Measurements from ENCODE around the gene CNN3. TPM values are rescaled to one million over a fixed set of nuclear protein-coding genes. Genes with fewer than 3 reads are reported as not detected.
A peak's percentile ranks its signal among the peaks of the same experiment; 100 is the strongest.

Gene CNN3
- total and polyA plus RNA-seq, 2 donors (not counting 3 experiments of a cell fraction or from before 2014, with no cell fraction given): 174 to 392 TPM

DNA sequence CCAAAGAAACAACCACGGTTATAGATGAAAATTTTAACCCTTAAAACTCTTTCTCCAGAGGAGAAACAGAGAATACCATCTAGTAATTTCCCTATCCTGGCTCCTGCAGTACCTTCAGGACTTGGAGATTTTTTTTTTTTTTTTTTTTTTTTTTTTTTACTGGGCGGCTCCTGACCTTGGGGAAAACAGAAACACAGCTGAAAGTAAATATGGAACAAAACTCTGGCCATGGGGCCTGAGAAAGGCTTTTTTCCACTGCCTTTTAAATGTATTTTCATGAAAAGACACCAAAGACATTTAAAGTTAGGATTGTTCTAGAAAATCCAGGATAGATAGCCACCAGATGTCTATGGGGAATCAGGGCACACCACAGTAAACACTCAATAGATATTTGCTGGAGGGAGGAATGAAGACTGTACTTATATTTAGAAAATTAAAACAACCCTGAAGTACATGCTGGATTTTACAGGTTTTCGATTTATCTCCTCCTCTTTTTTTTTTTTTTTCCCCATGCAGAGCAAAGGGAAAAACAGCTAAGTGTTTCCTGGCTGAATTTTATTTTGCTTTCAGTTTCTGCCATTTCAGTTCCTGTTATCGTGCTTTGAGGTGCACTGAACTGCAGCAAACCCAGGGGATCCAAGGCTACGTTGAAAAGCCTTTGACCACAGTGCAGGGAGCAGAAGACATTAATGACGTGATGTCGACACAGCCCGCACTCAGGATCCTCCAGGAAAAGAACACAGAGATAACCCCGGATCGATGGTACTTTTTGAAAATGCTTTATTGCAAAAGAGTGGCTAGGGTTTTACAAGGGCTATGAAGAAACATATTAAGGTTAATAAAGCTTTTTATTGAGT lies 35.7 kb upstream of the CNN3 start:
- ChIA-PET POLR2A (interaction anchor here (0.7 kb wide), 1 partner anchor 27 kb away, joined by 3 read pairs; no protein-coding TSS in a partner anchor), CTCF (interaction anchor here (0.6 to 2.4 kb wide), 6 partner anchors 15 to 108 kb away, joined by 3 to 19 read pairs (median 3); no protein-coding TSS in a partner anchor)
- H3K9me1 ChIP-seq (replicated peaks; ENCODE audit: control insufficient read depth, extremely low read depth, insufficient read depth, low read length): no peaks in the 10 kb centered on the region
- H3K9ac ChIP-seq (replicated peaks; ENCODE audit: extremely low read depth, insufficient read depth, low read length): peak overlapping the region; percentile 83
- intact Hi-C loops (cut with micrococcal nuclease): no loop called here
- peak overlapping the region; percentile 99 for H2AFZ ChIP-seq (ENCODE audit: low read depth, low read length)
- no peaks in the 10 kb centered on the region for H3K27me3 ChIP-seq (ENCODE audit: control insufficient read depth in 2 of 2, insufficient read depth in 2 of 2, low read length in 2 of 2)
- H3K4me2 ChIP-seq (ENCODE audit: insufficient read depth, low read length): peak overlapping the region; percentile 95
- H3K9me3 ChIP-seq (replicated peaks; ENCODE audit: control insufficient read depth, insufficient read depth, low read length): no peaks in the 10 kb centered on the region
- H3K4me3 ChIP-seq (replicated peaks in 1 of 3; ENCODE audit: insufficient read depth in 1 of 3, low read depth in 1 of 3, low read length in 3 of 3): peak overlapping the region; percentile 22 to 68 (median 25)
- H3K36me3 ChIP-seq (ENCODE audit: control insufficient read depth in 2 of 2, extremely low read depth in 1 of 2, insufficient read depth in 2 of 2, low read length in 2 of 2): no peaks in the 10 kb centered on the region
- H3K79me2 ChIP-seq (ENCODE audit: control insufficient read depth, insufficient read depth, low read length): no peaks in the 10 kb centered on the region
- no peaks in the 10 kb centered on the region for H4K20me1 ChIP-seq (replicated peaks; ENCODE audit: control insufficient read depth, extremely low read depth, insufficient read depth, low read length)
- DNase-seq (ENCODE audit: low read depth, low spot score) (peak; percentile 75), FAIRE-seq (no peak)
- H3K4me1 ChIP-seq (ENCODE audit: control insufficient read depth, extremely low read depth, insufficient read depth, low read length): peaks cover 23% of the 10 kb centered on the region
- dilution Hi-C loops (cut with MboI; ENCODE audit: extremely low pct_ligation_motif_present, low sequenced_read_pairs): no loop called here
- H3K27ac ChIP-seq (ENCODE audit: insufficient read depth, low read depth, low read length): peak overlapping the region; percentile 48
- no TSS peak for BruUV-seq (replicated peaks)
- TF ChIP-seq POLR2AphosphoS5 (IDR thresholded peaks at IDR 0.05; ENCODE audit: insufficient read depth, low read depth, low read length): no peak
- TF ChIP-seq GATA2 (IDR thresholded peaks at IDR 0.05; ENCODE audit: insufficient read depth, insufficient read length, low read depth, low read length): no peak
- TF ChIP-seq CTCF (IDR thresholded peaks at IDR 0.05; ENCODE audit: extremely low read depth in 1 of 2, insufficient read depth in 1 of 2, low read depth in 1 of 2, low read length in 2 of 2): no peak
- no peak for TF ChIP-seq FOS (IDR thresholded peaks at IDR 0.05; ENCODE audit: borderline replicate concordance, insufficient read depth, low read length)
- TF ChIP-seq EZH2 (IDR thresholded peaks at IDR 0.05; ENCODE audit: borderline replicate concordance, low read depth, low read length, severe bottlenecking): no peak
- no peak for TF ChIP-seq MYC (IDR thresholded peaks at IDR 0.05; ENCODE audit: low read depth, low read length)
- TF ChIP-seq MAX (IDR thresholded peaks at IDR 0.05; ENCODE audit: insufficient read depth, insufficient read length): no peak

Measured in endothelial cell of umbilical vein (primary cell).